ENCODE measurements around the gene UNC5C. TPM values are rescaled to one million over a fixed set of nuclear protein-coding genes. Genes with fewer than 3 reads are reported as not detected.

Gene UNC5C
- total RNA-seq, 2 experiments from 2014 or later = not detected

DNA sequence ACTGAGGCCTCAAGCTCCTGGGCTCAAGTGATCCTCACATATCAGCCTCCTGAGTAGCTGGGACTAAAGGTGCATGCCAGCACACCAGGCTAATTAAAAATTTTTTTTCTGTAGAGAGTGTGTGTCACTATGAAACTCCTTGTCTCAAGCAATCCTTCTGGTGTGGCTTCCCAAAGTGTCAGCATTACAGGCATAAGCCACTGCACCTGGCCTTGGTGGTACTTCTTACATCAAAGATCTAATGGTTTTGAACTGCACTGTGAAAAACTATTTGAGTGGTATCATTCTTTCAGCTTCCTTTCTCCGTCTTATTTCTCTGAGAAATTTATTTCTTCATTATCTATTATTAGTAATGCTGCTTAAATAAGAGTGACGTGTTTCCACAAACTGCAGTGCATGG, 98.5 kb downstream of the UNC5C start:
- Histone ChIP-seq H3K27ac (ENCODE audit: low read depth in 1 of 2, low read length in 2 of 2) (no peak overlapping the region), H3K36me3 (ENCODE audit: insufficient read depth, low read length) (no peaks in the 10 kb centered on the region), H3K27me3 (ENCODE audit: control insufficient read depth in 1 of 2, insufficient read depth in 2 of 2, low read length in 2 of 2) (no peaks in the 10 kb centered on the region), H3K9me3 (ENCODE audit: control insufficient read depth in 1 of 2, insufficient read depth in 1 of 2, low read length in 2 of 2) (no peaks in the 10 kb centered on the region), H3K4me1 (ENCODE audit: insufficient read depth, low read length) (no peaks in the 10 kb centered on the region), H3K4me3 (ENCODE audit: low read length) (no peak overlapping the region)
- Mint-ChIP-seq H3K36me3 (ENCODE audit: low read depth) (no peaks in the 10 kb centered on the region), H3K9me3 (no peaks in the 10 kb centered on the region), H3K4me1 (ENCODE audit: low read depth) (no peaks in the 10 kb centered on the region), H3K27me3 (no peaks in the 10 kb centered on the region), H3K4me3 (no peak overlapping the region), H3K27ac (no peak overlapping the region)
- TF ChIP-seq, protein P1, sequence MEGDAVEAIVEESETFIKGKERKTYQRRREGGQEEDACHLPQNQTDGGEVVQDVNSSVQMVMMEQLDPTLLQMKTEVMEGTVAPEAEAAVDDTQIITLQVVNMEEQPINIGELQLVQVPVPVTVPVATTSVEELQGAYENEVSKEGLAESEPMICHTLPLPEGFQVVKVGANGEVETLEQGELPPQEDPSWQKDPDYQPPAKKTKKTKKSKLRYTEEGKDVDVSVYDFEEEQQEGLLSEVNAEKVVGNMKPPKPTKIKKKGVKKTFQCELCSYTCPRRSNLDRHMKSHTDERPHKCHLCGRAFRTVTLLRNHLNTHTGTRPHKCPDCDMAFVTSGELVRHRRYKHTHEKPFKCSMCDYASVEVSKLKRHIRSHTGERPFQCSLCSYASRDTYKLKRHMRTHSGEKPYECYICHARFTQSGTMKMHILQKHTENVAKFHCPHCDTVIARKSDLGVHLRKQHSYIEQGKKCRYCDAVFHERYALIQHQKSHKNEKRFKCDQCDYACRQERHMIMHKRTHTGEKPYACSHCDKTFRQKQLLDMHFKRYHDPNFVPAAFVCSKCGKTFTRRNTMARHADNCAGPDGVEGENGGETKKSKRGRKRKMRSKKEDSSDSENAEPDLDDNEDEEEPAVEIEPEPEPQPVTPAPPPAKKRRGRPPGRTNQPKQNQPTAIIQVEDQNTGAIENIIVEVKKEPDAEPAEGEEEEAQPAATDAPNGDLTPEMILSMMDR (IDR thresholded peaks at IDR 0.05) = no peak
- POLR2A ChIA-PET = no interaction called here
- CTCF ChIA-PET = interaction anchor here (0.5 kb wide), 1 partner anchor 13 kb away, joined by 4 read pairs; no protein-coding TSS in a partner anchor
- ATAC-seq (ENCODE audit: poor library complexity) = no peak
- intact Hi-C loops (cut with DNase I, micrococcal nuclease) = no loop called here
- no peak for DNase-seq

DNA sequence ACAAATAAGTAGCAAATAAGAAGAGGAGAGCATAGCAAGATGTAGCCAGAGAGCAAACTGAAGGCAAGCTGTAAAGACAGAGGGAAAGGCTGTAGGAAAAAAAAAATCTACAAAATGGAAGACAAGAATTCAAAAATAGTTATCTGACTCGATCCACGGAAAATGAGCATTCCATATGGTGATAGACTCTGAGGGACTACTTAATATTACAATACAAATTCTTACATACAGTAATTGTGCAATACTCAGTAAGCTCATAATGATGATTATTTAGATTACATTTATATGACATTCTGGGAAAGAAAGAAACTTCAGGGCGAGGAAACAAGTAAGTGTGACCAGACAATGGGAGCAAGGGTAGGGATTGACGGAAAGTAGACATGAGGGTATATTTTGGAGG, 102.6 kb downstream of the UNC5C start:
- Mint-ChIP-seq H3K27ac (no peak overlapping the region), H3K27me3 (no peaks in the 10 kb centered on the region), H3K9me3 (no peaks in the 10 kb centered on the region), H3K36me3 (ENCODE audit: low read depth) (no peaks in the 10 kb centered on the region), H3K4me1 (ENCODE audit: low read depth) (no peaks in the 10 kb centered on the region), H3K4me3 (no peak overlapping the region)
- no peaks in the 10 kb centered on the region for H3K27me3 ChIP-seq (ENCODE audit: control insufficient read depth in 1 of 2, insufficient read depth in 2 of 2, low read length in 2 of 2)
- no peaks in the 10 kb centered on the region for H3K36me3 ChIP-seq (ENCODE audit: insufficient read depth, low read length)
- TF ChIP-seq, protein P1 (IDR thresholded peaks at IDR 0.05) = no peak
- CTCF ChIA-PET = no interaction called here
- H3K9me3 ChIP-seq (ENCODE audit: control insufficient read depth in 1 of 2, insufficient read depth in 1 of 2, low read length in 2 of 2) = peaks cover 0 to 4% of the 10 kb centered on the region in 2 experiments
- H3K4me3 ChIP-seq (ENCODE audit: low read length) = no peak overlapping the region
- ATAC-seq (ENCODE audit: poor library complexity) = no peak
- no peak overlapping the region for H3K27ac ChIP-seq (ENCODE audit: low read depth in 1 of 2, low read length in 2 of 2)
- DNase-seq = no peak
- intact Hi-C loops (cut with DNase I, micrococcal nuclease) = no loop called here
- H3K4me1 ChIP-seq (ENCODE audit: insufficient read depth, low read length) = no peaks in the 10 kb centered on the region
- POLR2A ChIA-PET = no interaction called here

DNA sequence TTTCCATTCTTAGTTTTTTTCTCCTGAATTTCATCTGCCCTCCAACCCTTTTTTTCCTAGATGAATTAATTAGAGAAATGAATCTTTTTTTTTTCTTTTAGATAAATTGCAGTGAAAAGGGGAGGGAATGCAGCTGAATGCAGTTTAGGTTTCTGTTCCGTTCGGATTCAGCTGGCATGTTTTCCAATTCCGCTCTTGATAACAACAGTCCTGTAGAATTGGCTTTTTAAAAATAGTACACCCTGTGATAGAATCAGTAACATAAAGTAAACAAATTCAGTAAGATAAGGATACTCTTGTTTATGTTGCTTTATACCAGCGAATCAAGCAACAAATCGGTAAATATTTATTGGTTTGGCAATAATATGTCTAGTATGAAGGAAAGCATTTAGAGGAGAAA, 103.5 kb downstream of the UNC5C start:
- H3K27me3 ChIP-seq (ENCODE audit: control insufficient read depth in 1 of 2, insufficient read depth in 2 of 2, low read length in 2 of 2) = no peaks in the 10 kb centered on the region
- ChIA-PET CTCF (no interaction called here), POLR2A (no interaction called here)
- Mint-ChIP-seq H3K27ac (no peak overlapping the region), H3K4me3 (no peak overlapping the region), H3K27me3 (no peaks in the 10 kb centered on the region), H3K36me3 (ENCODE audit: low read depth) (no peaks in the 10 kb centered on the region), H3K4me1 (ENCODE audit: low read depth) (no peaks in the 10 kb centered on the region), H3K9me3 (no peaks in the 10 kb centered on the region)
- no peak for ATAC-seq (ENCODE audit: poor library complexity)
- no peak overlapping the region for H3K4me3 ChIP-seq (ENCODE audit: low read length)
- no peaks in the 10 kb centered on the region for H3K36me3 ChIP-seq (ENCODE audit: insufficient read depth, low read length)
- no peak overlapping the region for H3K27ac ChIP-seq (ENCODE audit: low read depth in 1 of 2, low read length in 2 of 2)
- TF ChIP-seq, protein P1 (IDR thresholded peaks at IDR 0.05) = no peak
- H3K4me1 ChIP-seq (ENCODE audit: insufficient read depth, low read length) = no peaks in the 10 kb centered on the region
- peaks cover 0 to 4% of the 10 kb centered on the region in 2 experiments for H3K9me3 ChIP-seq (ENCODE audit: control insufficient read depth in 1 of 2, insufficient read depth in 1 of 2, low read length in 2 of 2)
- intact Hi-C loops (cut with DNase I, micrococcal nuclease) = no loop called here
- DNase-seq = no peak
